H9 (cell line): Measurements from ENCODE around the gene GSAP. TPM values are rescaled to one million over a fixed set of nuclear protein-coding genes. Genes with fewer than 3 reads are reported as not detected.

ENCODE experiments used
- DNase-seq: peaks from one replicate; pipeline ENCODE4 v3.0.0-alpha.2; 2017
- H2AFZ ChIP-seq: one replicate; pipeline ENCODE4 v1.6.1; 2013; ENCODE audit warnings: mild to moderate bottlenecking, low read length, control low read depth, moderate library complexity
- H2AK5ac ChIP-seq: 2 replicates; pipeline ENCODE4 v1.6.1; 2013; ENCODE audit warnings: low read length, control low read depth, mixed read lengths; ENCODE audit not compliant: insufficient read length
- H2BK120ac ChIP-seq: one replicate; pipeline ENCODE4 v1.6.1; 2013; ENCODE audit warnings: low read depth, mild to moderate bottlenecking, low read length, control low read depth, inconsistent platforms; ENCODE audit not compliant: poor library complexity, severe bottlenecking
- H2BK12ac ChIP-seq: 2 replicates; pipeline ENCODE4 v1.6.1; 2013; ENCODE audit warnings: low read length, control low read depth, mixed read lengths, low read depth; ENCODE audit not compliant: insufficient read length
- H2BK15ac ChIP-seq: 2 replicates; pipeline ENCODE4 v1.6.1; 2013; ENCODE audit warnings: low read depth, low read length, control low read depth
- H2BK20ac ChIP-seq: one replicate; pipeline ENCODE4 v1.6.1; 2013; ENCODE audit warnings: low read depth, mild to moderate bottlenecking, low read length, control low read depth, inconsistent platforms; ENCODE audit not compliant: poor library complexity, severe bottlenecking
- H2BK5ac ChIP-seq: 2 replicates; pipeline ENCODE4 v1.6.1; 2013; ENCODE audit warnings: low read length, control low read depth, mixed read lengths; ENCODE audit not compliant: insufficient read length
- H3K14ac ChIP-seq: 2 replicates; pipeline ENCODE4 v1.6.1; 2013; ENCODE audit warnings: low read length, control low read depth; ENCODE audit not compliant: insufficient read depth
- H3K18ac ChIP-seq: 2 replicates; pipeline ENCODE4 v1.6.1; 2013; ENCODE audit warnings: low read depth, mild to moderate bottlenecking, mixed read lengths, low read length, control low read depth; ENCODE audit not compliant: insufficient read length
- H3K23ac ChIP-seq: 2 replicates; pipeline ENCODE4 v1.6.1; 2013; ENCODE audit warnings: low read length, control low read depth, mixed read lengths, low read depth; ENCODE audit not compliant: insufficient read length
- H3K23me2 ChIP-seq: 2 replicates; pipeline ENCODE4 v1.6.1; 2013; ENCODE audit warnings: low read depth, mild to moderate bottlenecking, mixed read lengths, low read length, control low read depth; ENCODE audit not compliant: insufficient read length, poor library complexity, severe bottlenecking
- H3K27ac ChIP-seq: 2 replicates; pipeline ENCODE4 v1.5.1; 2013; ENCODE audit warnings: low read length, control low read depth, mixed read lengths, low read depth; ENCODE audit not compliant: insufficient read length
- H3K27me3 ChIP-seq: 2 replicates; pipeline ENCODE4 v1.6.1; 2013; ENCODE audit warnings: low read length, control low read depth, inconsistent platforms; ENCODE audit not compliant: insufficient read depth
- H3K4ac ChIP-seq: 2 replicates; pipeline ENCODE4 v1.6.1; 2013; ENCODE audit warnings: low read depth, mild to moderate bottlenecking, control low read depth, inconsistent platforms, low read length, moderate library complexity
- H3K4me1 ChIP-seq: 2 replicates; pipeline ENCODE4 v1.6.1; 2013; ENCODE audit warnings: low read length, control low read depth, inconsistent platforms; ENCODE audit not compliant: insufficient read depth
- H3K4me2 ChIP-seq: 2 replicates; pipeline ENCODE4 v1.6.1; 2013; ENCODE audit warnings: low read length, control low read depth, mixed read lengths; ENCODE audit not compliant: insufficient read length, insufficient read depth
- H3K56ac ChIP-seq: 2 replicates; pipeline ENCODE4 v1.6.1; 2013; ENCODE audit warnings: low read depth, mild to moderate bottlenecking, mixed read lengths, low read length, control low read depth; ENCODE audit not compliant: insufficient read length
- H3K79me1 ChIP-seq: 2 replicates; pipeline ENCODE4 v1.6.1; 2013; ENCODE audit warnings: low read depth, mild to moderate bottlenecking, moderate library complexity, low read length, control low read depth, inconsistent platforms; ENCODE audit not compliant: insufficient read depth, poor library complexity, severe bottlenecking
- H3K79me2 ChIP-seq: 2 replicates; pipeline ENCODE4 v1.6.1; 2013; ENCODE audit warnings: low read length, control low read depth, inconsistent platforms; ENCODE audit not compliant: insufficient read depth
- H3K9ac ChIP-seq: 2 replicates; pipeline ENCODE4 v1.6.1; 2013; ENCODE audit warnings: low read length, control low read depth, mixed read lengths; ENCODE audit not compliant: insufficient read length; ENCODE audit errors: extremely low read depth
- H3K9me3 ChIP-seq: one replicate; pipeline ENCODE4 v1.6.1; 2013; ENCODE audit warnings: low read depth, low read length, inconsistent platforms; ENCODE audit not compliant: control insufficient read depth
- H3T11ph ChIP-seq: one replicate; pipeline ENCODE4 v1.6.1; 2013; ENCODE audit warnings: mild to moderate bottlenecking, low read length, control low read depth, inconsistent platforms
- H4K20me1 ChIP-seq: one replicate; pipeline ENCODE4 v1.6.1; 2013; ENCODE audit not compliant: control insufficient read depth, insufficient read length, insufficient read depth
- H4K5ac ChIP-seq: 2 replicates; pipeline ENCODE4 v1.6.1; 2013; ENCODE audit warnings: low read depth, mild to moderate bottlenecking, mixed read lengths, low read length, control low read depth; ENCODE audit not compliant: insufficient read length
- H4K8ac ChIP-seq: replicated peaks from 2 replicates; pipeline ENCODE4 v1.6.1; 2013; ENCODE audit warnings: low read length, control low read depth, mixed read lengths, low read depth; ENCODE audit not compliant: insufficient read length
- H4K91ac ChIP-seq: 2 replicates; pipeline ENCODE4 v1.6.1; 2013; ENCODE audit warnings: low read depth, mild to moderate bottlenecking, moderate library complexity, mixed read lengths, low read length, control low read depth; ENCODE audit not compliant: insufficient read length
- H3K27ac Mint-ChIP-seq, 3 experiments: 2 replicates in 2 of 3; 3 replicates in 1 of 3; pipeline ENCODE4 v1.8.0; 2020 to 2021; ENCODE audit warnings: mixed read lengths in 3 of 3, mild to moderate bottlenecking in 1 of 3, moderate library complexity in 1 of 3
- H3K27me3 Mint-ChIP-seq: 2 replicates; pipeline ENCODE4 v1.8.0; 2021; ENCODE audit warnings: low read depth, mild to moderate bottlenecking, moderate library complexity, mixed read lengths
- H3K36me3 Mint-ChIP-seq, 3 experiments: 2 replicates in 2 of 3; 3 replicates in 1 of 3; pipeline ENCODE4 v1.8.0; 2020 to 2021; ENCODE audit warnings: low read depth in 3 of 3, mixed read lengths in 3 of 3; ENCODE audit not compliant: insufficient read depth in 1 of 3
- H3K4me1 Mint-ChIP-seq, 2 experiments: 2 replicates each; pipeline ENCODE4 v1.8.0; 2020; ENCODE audit warnings: mixed read lengths in 2 of 2
- H3K4me3 Mint-ChIP-seq, 2 experiments: 2 replicates in 1 of 2; 3 replicates in 1 of 2; pipeline ENCODE4 v1.8.0; 2020 to 2021; ENCODE audit warnings: mild to moderate bottlenecking in 2 of 2, mixed read lengths in 2 of 2, moderate library complexity in 1 of 2
- H3K9me3 Mint-ChIP-seq, 2 experiments: 2 replicates in 1 of 2; 3 replicates in 1 of 2; pipeline ENCODE4 v1.8.0; 2020; ENCODE audit warnings: mild to moderate bottlenecking in 2 of 2, mixed read lengths in 2 of 2, moderate library complexity in 1 of 2
- total RNA-seq: library from RNA; stranded (reverse); gene quantifications from 2 replicates; pipeline ENCODE4 v1.2.1, GENCODE V29; 2021
- TF ChIP-seq, protein P1 (sequence below): fragments of 200-600 bp; sonication (generic); conservative IDR thresholded peaks from 3 replicates; pipeline ENCODE4 v1.8.0; 2021; ENCODE audit warnings: antibody characterized with exemption, mild to moderate bottlenecking

GSAP gene
- total RNA-seq, 1 experiment from 2014 or later, result 1.9 TPM

DNA sequence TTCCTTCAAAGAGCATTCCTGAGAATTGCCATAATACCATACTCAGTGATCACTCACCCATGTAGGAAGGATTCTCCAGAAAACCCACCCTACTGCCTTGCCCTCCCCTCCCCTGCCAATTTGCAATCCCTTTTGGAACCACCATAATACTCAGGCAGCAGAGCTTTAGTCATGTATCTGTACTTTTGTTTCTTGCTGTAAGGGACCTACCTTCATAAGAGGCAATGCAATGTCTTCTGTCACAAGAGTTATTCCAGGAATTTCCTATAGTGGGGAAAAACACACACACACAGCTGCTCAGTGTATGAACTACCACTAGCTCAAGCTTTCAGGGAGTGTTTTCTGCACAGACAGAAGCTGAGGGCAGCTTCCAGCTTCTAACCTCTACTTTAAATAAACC, 67.0 kb downstream of the GSAP start:
- no peak overlapping the region for H4K91ac ChIP-seq
- no peak overlapping the region for H3T11ph ChIP-seq
- Mint-ChIP-seq H3K36me3 (no peaks in the 10 kb centered on the region), H3K4me3 (no peak overlapping the region), H3K27me3 (no peaks in the 10 kb centered on the region), H3K4me1 (peaks cover 20 to 21% of the 10 kb centered on the region in 2 experiments), H3K27ac (0 out of 7 replicates have a peak overlapping the region, but pooled peaks of 1 of the 3 experiments have one; percentile 44), H3K9me3 (no peaks in the 10 kb centered on the region; a peak in 1 of 5 replicates)
- peaks cover 9% of the 10 kb centered on the region; the same call in 1 of the 2 replicates for H3K4me1 ChIP-seq
- H4K20me1 ChIP-seq, result no peaks in the 10 kb centered on the region
- no peak overlapping the region for H2BK20ac ChIP-seq
- H3K23me2 ChIP-seq, result no peaks in the 10 kb centered on the region
- H3K4ac ChIP-seq, result no peak overlapping the region
- H3K23ac ChIP-seq, result no peak overlapping the region
- no peaks in the 10 kb centered on the region for H3K79me1 ChIP-seq
- H2BK5ac ChIP-seq, result no peak overlapping the region
- H2AK5ac ChIP-seq, result no peak overlapping the region
- no peak overlapping the region for H4K5ac ChIP-seq
- H3K14ac ChIP-seq, result no peak overlapping the region
- H3K27ac ChIP-seq, result no peak overlapping the region
- no peak overlapping the region for H2BK15ac ChIP-seq
- H3K27me3 ChIP-seq, result no peaks in the 10 kb centered on the region
- TF ChIP-seq, protein P1, sequence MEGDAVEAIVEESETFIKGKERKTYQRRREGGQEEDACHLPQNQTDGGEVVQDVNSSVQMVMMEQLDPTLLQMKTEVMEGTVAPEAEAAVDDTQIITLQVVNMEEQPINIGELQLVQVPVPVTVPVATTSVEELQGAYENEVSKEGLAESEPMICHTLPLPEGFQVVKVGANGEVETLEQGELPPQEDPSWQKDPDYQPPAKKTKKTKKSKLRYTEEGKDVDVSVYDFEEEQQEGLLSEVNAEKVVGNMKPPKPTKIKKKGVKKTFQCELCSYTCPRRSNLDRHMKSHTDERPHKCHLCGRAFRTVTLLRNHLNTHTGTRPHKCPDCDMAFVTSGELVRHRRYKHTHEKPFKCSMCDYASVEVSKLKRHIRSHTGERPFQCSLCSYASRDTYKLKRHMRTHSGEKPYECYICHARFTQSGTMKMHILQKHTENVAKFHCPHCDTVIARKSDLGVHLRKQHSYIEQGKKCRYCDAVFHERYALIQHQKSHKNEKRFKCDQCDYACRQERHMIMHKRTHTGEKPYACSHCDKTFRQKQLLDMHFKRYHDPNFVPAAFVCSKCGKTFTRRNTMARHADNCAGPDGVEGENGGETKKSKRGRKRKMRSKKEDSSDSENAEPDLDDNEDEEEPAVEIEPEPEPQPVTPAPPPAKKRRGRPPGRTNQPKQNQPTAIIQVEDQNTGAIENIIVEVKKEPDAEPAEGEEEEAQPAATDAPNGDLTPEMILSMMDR, result no peak
- H2BK120ac ChIP-seq, result no peak overlapping the region
- no peak overlapping the region for H3K18ac ChIP-seq
- H3K4me2 ChIP-seq, result no peak overlapping the region
- no peaks in the 10 kb centered on the region for H3K79me2 ChIP-seq
- H3K9me3 ChIP-seq, result no peaks in the 10 kb centered on the region
- no peak overlapping the region for H2BK12ac ChIP-seq
- no peak overlapping the region for H3K56ac ChIP-seq
- no peak for DNase-seq
- no peak overlapping the region for H3K9ac ChIP-seq
- H2AFZ ChIP-seq, result no peak overlapping the region
- H4K8ac ChIP-seq, result no peak overlapping the region
